ENCODE data around the gene MS4A8. TPM values are rescaled to one million over a fixed set of nuclear protein-coding genes. Genes with fewer than 3 reads are reported as not detected.

Gene MS4A8
- total RNA-seq, result not detected in 2 replicates

DNA sequence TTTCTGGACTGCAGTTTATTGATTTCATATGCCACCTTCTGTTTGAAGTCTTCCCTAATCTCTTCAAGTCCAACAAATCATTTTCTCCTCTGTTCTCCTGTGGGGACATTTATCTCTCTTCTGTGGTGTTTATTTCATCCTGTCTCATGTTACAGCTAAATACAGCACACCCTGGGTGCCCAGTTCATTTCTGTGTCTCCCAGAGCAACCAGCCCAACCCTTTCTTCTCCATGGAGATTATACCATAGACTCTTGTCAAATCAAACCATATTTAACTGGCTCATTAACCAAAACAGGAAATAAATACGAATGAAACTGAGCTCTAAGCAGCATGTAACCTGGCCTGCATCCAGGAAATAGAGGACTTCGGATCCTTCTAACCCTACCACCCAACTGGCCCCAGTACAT is at the start of gene MS4A8:
MS4A8 (plus strand) TSS at position 329 of the 408 bp plus-strand sequence. CDS start 1,249 bp downstream, outside the sequence.

GRCh38 chr11:60724420-60724819 is 25.0 kb downstream of the MS4A8 start, which contains the start of gene MS4A18:
MS4A18 (plus strand) TSS chr11:60724720.

DNA sequence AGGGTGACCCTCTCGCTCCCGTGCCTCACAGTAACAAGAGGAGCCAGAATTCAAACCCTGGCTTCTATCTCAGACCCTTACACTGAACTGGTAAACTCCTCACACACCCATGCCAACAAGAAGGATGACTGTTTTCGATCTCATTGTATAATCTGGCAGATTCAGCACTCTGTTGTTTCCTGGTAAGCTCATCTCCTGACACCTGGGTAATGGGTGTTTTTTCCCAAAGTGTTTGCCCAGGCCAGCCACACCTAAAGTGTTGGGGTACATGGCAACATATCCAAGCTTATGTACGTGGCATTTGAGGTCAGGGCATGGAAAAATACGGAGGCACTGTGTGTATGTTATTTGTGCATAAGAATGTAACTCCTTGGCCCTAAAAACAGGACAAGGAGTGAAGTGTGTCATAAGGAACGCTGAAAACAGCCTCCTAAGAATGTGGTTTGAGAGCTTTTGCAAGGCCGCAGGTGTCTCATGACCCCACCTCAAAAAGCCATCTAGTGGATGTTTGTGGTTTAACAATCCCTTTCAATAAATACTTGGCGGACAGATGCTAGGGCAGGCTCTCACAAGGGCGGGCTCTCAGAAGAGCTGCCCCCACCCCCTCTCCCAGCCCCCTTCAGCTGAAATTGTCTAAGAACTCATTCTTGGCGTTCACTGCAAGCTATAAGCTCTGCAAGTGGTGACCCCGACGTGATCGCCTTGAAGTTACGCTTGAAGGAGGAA is 57.1 kb downstream of the MS4A8 start, which contains the start of gene MS4A15:
MS4A15 (plus strand) TSS at position 561 of the 726 bp plus-strand sequence. CDS start 6,867 bp downstream, outside the sequence.

Other genes starting within 250 kb of the MS4A8 start
- gene MS4A1, start 243.8 kb upstream of the MS4A8 start, total RNA-seq, result not detected in 2 replicates
- not detected in 2 replicates for gene MS4A12, start 206.8 kb upstream of the MS4A8 start, total RNA-seq
- gene MS4A13, start 184.2 kb upstream of the MS4A8 start, total RNA-seq, result not detected in 2 replicates
- not detected in 2 replicates for gene MS4A18, start 25.1 kb downstream of the MS4A8 start, total RNA-seq
- gene MS4A15, start 57.3 kb downstream of the MS4A8 start, total RNA-seq, result not detected in 2 replicates
- not detected in 2 replicates for gene MS4A10, start 85.7 kb downstream of the MS4A8 start, total RNA-seq
- 22.0 and 30.5 TPM in 2 replicates for gene CCDC86, start 142.5 kb downstream of the MS4A8 start, total RNA-seq
- gene PTGDR2, start 156.3 kb downstream of the MS4A8 start, total RNA-seq, result 1.5 and 9.4 TPM in 2 replicates
- 0.37 and 0.98 TPM in 2 replicates for gene ZP1, start 167.9 kb downstream of the MS4A8 start, total RNA-seq
- gene PRPF19, start 207.0 kb downstream of the MS4A8 start, total RNA-seq, result 54.0 and 62.8 TPM in 2 replicates
- gene TMEM109, start 214.5 kb downstream of the MS4A8 start, total RNA-seq, result 36.9 and 39.7 TPM in 2 replicates
- 5.9 and 6.6 TPM in 2 replicates for gene TMEM132A, start 224.8 kb downstream of the MS4A8 start, total RNA-seq

Data from subcutaneous preadipocyte (primary cell).